Gastrocnemius medialis (tissue), 4 donors: ENCODE measurements around the gene MEAF6. TPM values are rescaled to one million over a fixed set of nuclear protein-coding genes. Genes with fewer than 3 reads are reported as not detected.
"Not testable (repeated sequence)": the region's sequence is repeated elsewhere in the genome, so short reads cannot be mapped to it uniquely, and the experiment has no call there.

Experiments
- ATAC-seq, 2 donors: fragments of 150-250 bp; one replicate each; pipeline ENCODE4 v1.9.1; 2016
- DNase-seq, 2 donors: peaks; one replicate each; pipeline ENCODE4 v3.0.0-alpha.2; 2019
- H3K27ac ChIP-seq, 4 donors: fragments of 200-600 bp; sonication (generic); 1 replicate in 1 of 4; 2 replicates in 3 of 4; pipeline ENCODE4 v1.5.1; 2016 to 2018; ENCODE audit warnings: mild to moderate bottlenecking in 2 of 4, moderate library complexity in 1 of 4
- H3K27me3 ChIP-seq, 3 donors: fragments of 200-600 bp; sonication (generic) in 2 of 3; 1 replicate in 1 of 3; 2 replicates in 2 of 3; pipeline versions ENCODE4 v1.5.1 to v1.6.0; 2016 to 2019; ENCODE audit warnings: mild to moderate bottlenecking in 1 of 3, moderate library complexity in 1 of 3
- H3K36me3 ChIP-seq, 2 donors: fragments of 200-600 bp; sonication (generic) in 1 of 2; one replicate each; pipeline ENCODE4 v1.5.1; 2017 to 2018
- H3K4me1 ChIP-seq, 2 donors: fragments of 200-600 bp; sonication (generic) in 1 of 2; one replicate each; pipeline ENCODE4 v1.5.1; 2016 to 2017; ENCODE audit warnings: mild to moderate bottlenecking in 2 of 2
- H3K4me3 ChIP-seq, 4 donors: fragments of 200-600 bp; sonication (generic) in 3 of 4; 1 replicate in 1 of 4; 2 replicates in 3 of 4; pipeline ENCODE4 v1.5.1; 2016 to 2019; ENCODE audit warnings: mild to moderate bottlenecking in 2 of 4
- H3K9me3 ChIP-seq, 3 donors: fragments of 200-600 bp; sonication (generic) in 2 of 3; 1 replicate in 1 of 3; 2 replicates in 2 of 3; pipeline ENCODE4 v1.5.1; 2016 to 2019
- CTCF ChIP-seq, 5 experiments: fragments of 450-650 bp in 3 of 5; fragments of 200-600 bp in 2 of 5; sonication (generic) in 2 of 5; IDR thresholded peaks in 4 of 5; conservative IDR thresholded peaks in 1 of 5; 1 replicate in 4 of 5; 2 replicates in 1 of 5; pipeline ENCODE4 v1.5.1; 2016 to 2019; ENCODE audit warnings: antibody characterized with exemption in 5 of 5, mild to moderate bottlenecking in 3 of 5, moderate library complexity in 3 of 5
- POLR2A ChIP-seq, 2 donors: fragments of 450-650 bp; IDR thresholded peaks; one replicate each; pipeline ENCODE4 v1.6.1; 2017; ENCODE audit warnings: antibody characterized with exemption in 2 of 2, mild to moderate bottlenecking in 2 of 2, moderate library complexity in 2 of 2
- in situ Hi-C, 4 donors: fragments of 200-750 bp; cut with MboI; loops; one replicate each; pipeline versions ENCODE4 v1.15.0 to v1.8.0; 2017; ENCODE audit warnings: low sequenced_read_pairs in 4 of 4
- intact Hi-C: fragments of 100-400 bp; cut with DNase I; formaldehyde crosslinking; loops from one replicate; pipeline ENCODE4 v1.15.1; 2023; ENCODE audit warnings: low total_unique reads
- total RNA-seq, 4 donors: library from RNA; depleted of rRNA; stranded (reverse); fragments of >200 nt; gene quantifications; one replicate each; pipeline versions ENCODE4 v1.1.0 to v1.2.3, GENCODE V29; 2016

MEAF6 gene
- total RNA-seq, 4 donors from 2014 or later, result 72.1 to 81.0 (median 74.5) TPM

DNA sequence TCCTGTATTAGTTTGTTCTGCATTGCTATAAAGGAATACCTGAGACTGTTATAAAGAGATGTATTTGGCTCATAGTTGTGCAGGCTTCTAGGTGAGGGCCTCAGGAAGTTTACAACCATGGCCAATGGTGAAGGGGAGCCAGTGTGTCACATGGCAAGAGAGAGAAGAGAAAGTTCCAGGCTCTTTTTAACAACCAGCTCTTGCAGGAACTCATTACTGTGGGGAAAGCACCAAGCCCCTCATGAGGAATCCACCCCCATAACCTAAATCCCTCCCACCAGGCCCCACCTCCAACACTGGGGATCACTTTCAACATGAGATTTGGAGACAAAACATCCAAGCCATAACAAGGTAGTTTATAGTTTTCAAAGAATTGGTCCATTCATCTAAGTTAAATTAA is 5.0 kb upstream of the MEAF6 start:
- no peak for ATAC-seq
- Histone ChIP-seq H3K4me1 (peaks cover 0 to 3% of the 10 kb centered on the region in 2 donors), H3K27me3 (no peaks in the 10 kb centered on the region), H3K27ac (no peak overlapping the region), H3K36me3 (no peaks in the 10 kb centered on the region), H3K9me3 (no peaks in the 10 kb centered on the region), H3K4me3 (no peak overlapping the region)
- in situ Hi-C loops, result no loop called here
- TF ChIP-seq CTCF (IDR thresholded peaks at IDR 0.05 in 4 of 5, conservative IDR thresholded peaks at IDR 0.05 in 1 of 5) (no peak), POLR2A (IDR thresholded peaks at IDR 0.05) (no peak)
- intact Hi-C loops, result no loop called here
- no peak for DNase-seq

DNA sequence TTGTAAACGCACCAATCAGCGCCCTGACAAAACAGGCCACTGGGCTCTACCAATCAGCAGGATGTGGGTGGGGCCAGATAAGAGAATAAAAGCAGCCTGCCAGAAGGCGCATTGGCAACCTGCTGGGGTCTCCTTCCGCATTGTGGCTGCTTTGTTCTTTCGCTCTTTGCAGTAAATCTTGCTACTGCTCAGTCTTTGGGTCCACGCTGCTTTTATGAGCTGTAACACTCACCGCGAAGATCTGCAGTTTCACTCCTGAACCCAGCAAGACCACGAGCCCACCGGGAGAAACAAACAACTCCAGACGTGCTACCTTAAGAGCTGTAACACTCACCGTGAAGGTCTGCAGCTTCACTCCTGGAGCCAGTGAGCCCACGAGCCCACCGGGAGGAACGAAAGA is 4.4 kb upstream of the MEAF6 start:
- in situ Hi-C loops, H3K36me3 ChIP-seq, DNase-seq, H3K27me3 ChIP-seq, ATAC-seq, H3K9me3 ChIP-seq, H3K4me1 ChIP-seq, H3K4me3 ChIP-seq, H3K27ac ChIP-seq, intact Hi-C loops: not testable (repeated sequence)

DNA sequence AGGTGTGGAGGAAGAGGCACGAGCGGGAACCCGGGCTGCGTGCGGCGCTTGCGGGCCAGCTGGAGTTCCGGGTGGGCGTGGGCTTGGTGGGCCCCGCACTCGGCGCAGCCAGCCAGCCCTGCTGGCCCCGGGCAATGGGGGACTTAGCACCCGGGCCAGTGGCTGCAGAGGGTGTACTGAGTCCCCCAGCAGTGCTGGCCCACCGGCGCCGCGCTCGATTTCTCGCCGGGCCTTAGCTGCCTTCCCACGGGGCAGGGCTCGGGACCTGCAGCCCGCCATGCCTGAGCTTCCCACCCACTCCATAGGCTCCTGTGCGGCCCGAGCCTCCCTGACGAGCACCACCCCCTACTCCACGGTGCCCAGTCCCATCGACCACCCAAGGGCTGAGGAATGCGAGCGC is 3.7 kb upstream of the MEAF6 start:
- intact Hi-C loops, H3K4me3 ChIP-seq, H3K27ac ChIP-seq, H3K27me3 ChIP-seq, H3K4me1 ChIP-seq, ATAC-seq, H3K36me3 ChIP-seq, H3K9me3 ChIP-seq, DNase-seq, in situ Hi-C loops: not testable (repeated sequence)

GRCh38 chr1:37517569-37517968 is 3.0 kb upstream of the MEAF6 start:
- no peak for DNase-seq
- Histone ChIP-seq H3K4me1 (peaks cover 11 to 12% of the 10 kb centered on the region in 2 donors), H3K9me3 (no peaks in the 10 kb centered on the region), H3K27me3 (no peaks in the 10 kb centered on the region), H3K36me3 (peaks cover 0 to 3% of the 10 kb centered on the region in 2 donors), H3K27ac (no peak overlapping the region), H3K4me3 (no peak overlapping the region)
- intact Hi-C loops (no loop called here), in situ Hi-C loops (no loop called here)
- TF ChIP-seq CTCF (IDR thresholded peaks at IDR 0.05 in 4 of 5, conservative IDR thresholded peaks at IDR 0.05 in 1 of 5), result no peak
- TF ChIP-seq POLR2A (IDR thresholded peaks at IDR 0.05), result no peak
- no peak for ATAC-seq

GRCh38 chr1:37515185-37516034 is 844 bp upstream of the MEAF6 start:
- Histone ChIP-seq H3K27ac (peak overlapping the region; percentile 86 to 96 (median 91)), H3K9me3 (no peaks in the 10 kb centered on the region), H3K4me1 (peaks cover 11 to 14% of the 10 kb centered on the region in 2 donors), H3K4me3 (peak overlapping the region; percentile 62 to 96 (median 70)), H3K27me3 (no peaks in the 10 kb centered on the region), H3K36me3 (peaks cover 0 to 12% of the 10 kb centered on the region in 2 donors)
- no peak for DNase-seq
- intact Hi-C loops (loop anchor here (2.0 kb wide), 1 partner anchor 19 kb away; no protein-coding TSS in a partner anchor), in situ Hi-C loops (no loop called here)
- no peak for ATAC-seq
- no peak for TF ChIP-seq POLR2A (IDR thresholded peaks at IDR 0.05)
- no peak for TF ChIP-seq CTCF (IDR thresholded peaks at IDR 0.05 in 4 of 5, conservative IDR thresholded peaks at IDR 0.05 in 1 of 5)
